SKM-1 treated with dmso at 0.1 percent for 144 hours (cell line): ENCODE data around the gene MROH2A.
"Not testable (repeated sequence)": the region's sequence is repeated elsewhere in the genome, so short reads cannot be mapped to it uniquely, and the experiment has no call there.

Source experiments
- DNase-seq: peaks from one replicate; lab custom pipeline; 2025; ENCODE audit not compliant: unreplicated experiment; lab: John Stamatoyannopoulos, UW

Gene MROH2A

GRCh38 chr2:233778030-233778429 is at the start of gene MROH2A:
Gene MROH2A, plus strand, starts transcription at chr2:233778330. Its CDS starts 1,029 bp downstream, at chr2:233779359.
- no peak for DNase-seq

- DNase-seq, result no peak
Measured at GRCh38 chr2:233728723-233729301, 49.3 kb upstream of the MROH2A start, which contains the start of gene UGT1A3. Gene UGT1A3, plus strand, starts transcription at chr2:233729042. Its CDS starts 85 bp downstream, at chr2:233729127.

- not testable (repeated sequence) for DNase-seq
Measured at GRCh38 chr2:233736868-233737653, 41.1 kb upstream of the MROH2A start.

- no peak for DNase-seq
Measured at GRCh38 chr2:233740870-233741269, 37.3 kb upstream of the MROH2A start.

- DNase-seq, result no peak
Measured at GRCh38 chr2:233743464-233744259, 34.5 kb upstream of the MROH2A start.

GRCh38 chr2:233745073-233745755 is 32.9 kb upstream of the MROH2A start:
- no peak for DNase-seq

GRCh38 chr2:233745838-233746237 is 32.3 kb upstream of the MROH2A start:
- DNase-seq, result not testable (repeated sequence)

- no peak for DNase-seq
Measured at GRCh38 chr2:233746475-233747282, 31.5 kb upstream of the MROH2A start.

GRCh38 chr2:233747283-233747544 is 30.9 kb upstream of the MROH2A start:
- DNase-seq, result no peak

GRCh38 chr2:233750689-233751088 is 27.4 kb upstream of the MROH2A start:
- not testable (repeated sequence) for DNase-seq

- DNase-seq, result not testable (repeated sequence)
Measured at GRCh38 chr2:233751212-233752009, 26.7 kb upstream of the MROH2A start.

GRCh38 chr2:233754872-233755611 is 23.1 kb upstream of the MROH2A start:
- DNase-seq, result no peak

GRCh38 chr2:233756429-233757081 is 21.6 kb upstream of the MROH2A start:
- DNase-seq, result no peak

GRCh38 chr2:233758141-233758540 is 20.0 kb upstream of the MROH2A start:
- DNase-seq, result no peak

GRCh38 chr2:233758849-233759248 is 19.3 kb upstream of the MROH2A start:
- DNase-seq, result no peak

- no peak for DNase-seq
Measured at GRCh38 chr2:233760043-233760442, 18.1 kb upstream of the MROH2A start, which contains the start of gene UGT1A1. Gene UGT1A1, plus strand, starts transcription at chr2:233760270. Its CDS starts 18 bp downstream, at chr2:233760288.

GRCh38 chr2:233761040-233761769 is 16.9 kb upstream of the MROH2A start:
- no peak for DNase-seq

GRCh38 chr2:233764264-233764663 is 13.9 kb upstream of the MROH2A start:
- no peak for DNase-seq
